ENCODE results near the gene TBX10. TPM values are rescaled to one million over a fixed set of nuclear protein-coding genes. Genes with fewer than 3 reads are reported as not detected.
"Not testable (repeated sequence)": the region's sequence is repeated elsewhere in the genome, so short reads cannot be mapped to it uniquely, and the experiment has no call there.

Gene TBX10
- total RNA-seq, 1 donor from 2014 or later: not detected

DNA sequence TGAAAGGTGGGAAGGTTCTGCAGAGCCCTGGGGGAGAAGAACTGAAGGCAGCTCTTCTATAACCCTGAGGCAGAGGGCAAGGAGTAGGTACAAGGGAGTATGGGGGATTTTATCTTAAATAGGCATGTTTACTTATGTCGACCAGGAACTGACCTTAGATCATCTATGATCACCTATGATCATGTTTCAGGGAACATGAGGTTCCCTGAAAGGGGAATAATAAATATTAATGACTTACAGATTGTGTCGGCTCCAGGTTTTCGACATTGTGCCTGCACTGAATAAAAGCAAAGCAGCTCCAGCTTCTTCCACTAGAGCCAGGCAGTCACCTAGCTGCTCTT is 46.0 kb downstream of the TBX10 start:
- TF ChIP-seq, protein P1, sequence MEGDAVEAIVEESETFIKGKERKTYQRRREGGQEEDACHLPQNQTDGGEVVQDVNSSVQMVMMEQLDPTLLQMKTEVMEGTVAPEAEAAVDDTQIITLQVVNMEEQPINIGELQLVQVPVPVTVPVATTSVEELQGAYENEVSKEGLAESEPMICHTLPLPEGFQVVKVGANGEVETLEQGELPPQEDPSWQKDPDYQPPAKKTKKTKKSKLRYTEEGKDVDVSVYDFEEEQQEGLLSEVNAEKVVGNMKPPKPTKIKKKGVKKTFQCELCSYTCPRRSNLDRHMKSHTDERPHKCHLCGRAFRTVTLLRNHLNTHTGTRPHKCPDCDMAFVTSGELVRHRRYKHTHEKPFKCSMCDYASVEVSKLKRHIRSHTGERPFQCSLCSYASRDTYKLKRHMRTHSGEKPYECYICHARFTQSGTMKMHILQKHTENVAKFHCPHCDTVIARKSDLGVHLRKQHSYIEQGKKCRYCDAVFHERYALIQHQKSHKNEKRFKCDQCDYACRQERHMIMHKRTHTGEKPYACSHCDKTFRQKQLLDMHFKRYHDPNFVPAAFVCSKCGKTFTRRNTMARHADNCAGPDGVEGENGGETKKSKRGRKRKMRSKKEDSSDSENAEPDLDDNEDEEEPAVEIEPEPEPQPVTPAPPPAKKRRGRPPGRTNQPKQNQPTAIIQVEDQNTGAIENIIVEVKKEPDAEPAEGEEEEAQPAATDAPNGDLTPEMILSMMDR (IDR thresholded peaks at IDR 0.05): no peak
- DNase-seq (ENCODE audit: low spot score): no peak
- Mint-ChIP-seq H3K9me3 (ENCODE audit: low read depth) (peaks cover 3% of the 10 kb centered on the region), H3K4me1 (ENCODE audit: low read depth) (no peaks in the 10 kb centered on the region), H3K27ac (ENCODE audit: unreplicated experiment) (no peak overlapping the region), H3K36me3 (ENCODE audit: low read depth) (no peaks in the 10 kb centered on the region), H3K4me3 (ENCODE audit: unreplicated experiment) (no peak overlapping the region), H3K27me3 (ENCODE audit: low read depth) (no peaks in the 10 kb centered on the region)

DNA sequence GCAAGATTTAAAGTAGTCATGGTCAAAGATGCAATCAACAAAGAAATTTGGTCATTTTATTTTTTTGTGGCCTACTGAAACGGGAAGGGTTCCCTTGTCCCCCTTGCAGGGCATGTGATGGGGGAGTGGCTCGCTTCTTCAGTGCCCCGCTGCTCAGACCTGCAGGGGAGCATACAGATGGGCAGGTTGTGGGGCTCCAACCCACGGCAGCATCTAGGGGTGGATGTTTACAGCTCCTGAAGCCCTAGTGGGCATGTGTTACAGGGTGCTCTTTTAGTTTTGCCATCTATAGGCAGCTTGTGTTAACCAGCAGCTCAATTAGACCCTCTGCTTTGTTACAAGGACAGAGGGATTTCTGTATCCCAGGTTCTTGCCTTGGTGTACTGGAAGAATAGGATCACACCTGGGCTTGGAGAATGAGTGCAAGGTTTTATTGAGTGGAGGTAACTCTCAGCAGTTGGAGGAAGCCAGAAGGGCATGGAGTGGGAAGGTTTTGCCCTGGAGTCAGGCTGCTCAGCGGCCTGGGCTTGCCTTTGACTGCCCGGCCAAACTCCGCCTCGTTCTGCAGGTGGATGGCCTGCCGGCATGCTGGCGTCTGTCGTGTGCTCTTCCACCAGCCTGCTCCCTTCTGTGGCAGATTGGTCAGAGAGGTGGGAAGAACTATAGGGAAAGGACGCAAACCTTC is 46.5 kb downstream of the TBX10 start:
- no peak overlapping the region for H3K27ac Mint-ChIP-seq (ENCODE audit: unreplicated experiment)
- TF ChIP-seq, protein P1 (IDR thresholded peaks at IDR 0.05): no peak

DNA sequence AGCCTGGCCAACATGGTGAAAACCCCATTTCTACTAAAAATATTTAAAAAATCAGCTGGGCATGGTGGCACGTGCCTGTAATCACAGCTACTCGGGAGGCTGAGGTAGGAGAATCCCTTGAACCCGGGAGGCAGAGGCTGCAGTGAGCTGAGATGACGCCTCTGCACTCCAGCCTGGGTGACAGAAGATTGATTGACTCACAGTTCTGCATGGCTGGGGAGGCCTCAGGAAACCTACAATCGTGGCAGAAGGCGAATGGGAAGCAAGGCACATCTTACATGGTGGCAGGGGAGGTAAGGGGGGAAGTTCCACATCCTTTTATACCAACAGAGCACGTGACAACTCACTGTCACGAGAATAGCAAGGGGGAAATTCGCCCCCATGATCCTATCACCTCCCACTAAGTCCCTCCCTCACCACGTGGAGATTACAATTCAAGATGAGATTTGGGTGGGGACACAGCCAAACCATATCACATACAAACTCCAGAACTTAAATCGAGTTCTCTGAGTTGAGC is 50.6 kb downstream of the TBX10 start:
- not testable (repeated sequence) for H3K27me3 Mint-ChIP-seq (ENCODE audit: low read depth); H3K4me3 Mint-ChIP-seq (ENCODE audit: unreplicated experiment); H3K27ac Mint-ChIP-seq (ENCODE audit: unreplicated experiment)

More for the DNA sequence above, 46.5 kb downstream of the TBX10 start:
- no peak overlapping the region for H3K4me3 Mint-ChIP-seq (ENCODE audit: unreplicated experiment)
- H3K27me3 Mint-ChIP-seq (ENCODE audit: low read depth): no peaks in the 10 kb centered on the region
- peaks cover 3% of the 10 kb centered on the region for H3K9me3 Mint-ChIP-seq (ENCODE audit: low read depth)
- no peaks in the 10 kb centered on the region for H3K36me3 Mint-ChIP-seq (ENCODE audit: low read depth)
- DNase-seq (ENCODE audit: low spot score): no peak
- H3K4me1 Mint-ChIP-seq (ENCODE audit: low read depth): no peaks in the 10 kb centered on the region

DNA sequence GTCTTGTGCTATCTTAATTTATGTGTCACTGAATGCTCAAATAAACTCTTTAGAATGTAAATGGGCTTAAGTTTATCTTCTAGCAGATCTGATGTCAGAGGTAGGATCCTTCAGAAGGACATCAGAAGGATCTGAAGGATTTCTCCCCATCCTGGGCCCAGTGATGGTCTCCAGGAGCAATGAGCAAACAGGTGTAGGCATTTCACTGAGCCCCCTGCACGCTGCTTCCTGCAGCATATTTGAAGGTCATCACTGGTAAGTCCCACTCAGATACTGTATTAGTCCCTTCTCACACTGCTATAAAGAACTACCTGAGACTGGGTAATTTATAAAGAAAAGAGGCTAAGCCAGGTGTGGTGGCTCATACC is 51.4 kb downstream of the TBX10 start:
- Mint-ChIP-seq H3K27ac (ENCODE audit: unreplicated experiment) (no peak overlapping the region), H3K4me3 (ENCODE audit: unreplicated experiment) (no peak overlapping the region), H3K4me1 (ENCODE audit: low read depth) (peaks cover 30% of the 10 kb centered on the region), H3K36me3 (ENCODE audit: low read depth) (peaks cover 23% of the 10 kb centered on the region), H3K27me3 (ENCODE audit: low read depth) (peaks cover 1% of the 10 kb centered on the region), H3K9me3 (ENCODE audit: low read depth) (no peaks in the 10 kb centered on the region)
- no peak for DNase-seq (ENCODE audit: low spot score)
- TF ChIP-seq, protein P1 (IDR thresholded peaks at IDR 0.05): no peak

More for the DNA sequence above, 50.6 kb downstream of the TBX10 start:
- Mint-ChIP-seq H3K36me3 (ENCODE audit: low read depth) (peaks cover 23% of the 10 kb centered on the region), H3K4me1 (ENCODE audit: low read depth) (peaks cover 27% of the 10 kb centered on the region)
- H3K9me3 Mint-ChIP-seq (ENCODE audit: low read depth); DNase-seq (ENCODE audit: low spot score): not testable (repeated sequence)

DNA sequence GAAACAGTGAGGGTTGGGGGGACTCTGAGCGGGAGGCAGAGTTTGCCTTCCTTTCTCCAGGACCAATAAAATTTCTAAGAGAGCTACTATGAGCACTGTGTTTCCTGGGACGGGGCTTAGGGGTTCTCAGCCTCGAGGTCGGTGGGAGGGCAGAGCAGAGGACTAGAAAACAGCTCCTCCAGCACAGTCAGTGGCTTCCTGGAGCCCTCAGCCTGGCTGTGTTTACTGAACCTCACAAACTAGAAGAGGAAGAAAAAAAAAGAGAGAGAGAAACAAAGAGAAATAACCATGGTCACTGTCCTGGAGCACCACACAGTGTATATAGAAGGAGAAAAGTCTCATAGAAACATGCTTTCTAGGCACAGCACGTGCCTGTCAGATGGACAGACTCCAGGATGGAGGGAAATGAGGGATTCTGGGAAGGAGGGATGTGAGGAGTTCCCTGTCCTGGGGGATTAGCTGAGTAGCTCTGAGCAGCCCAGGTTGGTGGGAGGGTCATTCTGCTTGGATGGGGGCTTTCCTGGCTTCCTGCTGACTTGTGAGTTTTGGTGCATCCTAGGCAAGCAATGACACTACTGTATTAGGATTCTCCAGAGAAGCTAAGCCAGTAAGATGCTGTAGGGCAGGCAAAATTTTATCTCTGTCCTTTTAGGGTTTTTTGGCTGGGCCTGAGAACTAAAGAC is 52.9 kb downstream of the TBX10 start:
- no peak overlapping the region for H3K4me3 Mint-ChIP-seq (ENCODE audit: unreplicated experiment)

More for the DNA sequence above, 52.9 kb downstream of the TBX10 start:
- TF ChIP-seq, protein P1 (IDR thresholded peaks at IDR 0.05): no peak
- H3K4me1 Mint-ChIP-seq (ENCODE audit: low read depth): peaks cover 42% of the 10 kb centered on the region
- no peaks in the 10 kb centered on the region for H3K9me3 Mint-ChIP-seq (ENCODE audit: low read depth)
- no peak for DNase-seq (ENCODE audit: low spot score)
- H3K27me3 Mint-ChIP-seq (ENCODE audit: low read depth): peaks cover 4% of the 10 kb centered on the region
- peak overlapping the region; percentile 68 for H3K27ac Mint-ChIP-seq (ENCODE audit: unreplicated experiment)
- peaks cover 23% of the 10 kb centered on the region for H3K36me3 Mint-ChIP-seq (ENCODE audit: low read depth)
